GM19452 (cell line): ENCODE measurements around the gene GBGT1.

Experiments used
- ATAC-seq: cut with Tn5 transposase; IDR thresholded peaks from one replicate; pipeline ENCODE4 v1.9.1; 2021; ENCODE audit not compliant: unreplicated experiment

GBGT1 gene

GRCh38 chr9:133165452-133165730, 1.7 kb upstream of the GBGT1 start:
- no peak for ATAC-seq

- no peak for ATAC-seq
These were observed 477 bp upstream of the GBGT1 start for GRCh38 chr9:133164191-133164590.

- no peak for ATAC-seq
These were observed 732 bp downstream of the GBGT1 start for GRCh38 chr9:133162861-133163503.

- ATAC-seq = no peak
These were observed 2.2 kb downstream of the GBGT1 start for GRCh38 chr9:133161547-133161950.

- no peak for ATAC-seq
These were observed 2.8 kb downstream of the GBGT1 start for GRCh38 chr9:133160742-133161546.

GRCh38 chr9:133158695-133159094, 5.0 kb downstream of the GBGT1 start:
- ATAC-seq = no peak

GRCh38 chr9:133155156-133155555, 8.6 kb downstream of the GBGT1 start:
- no peak for ATAC-seq

- no peak for ATAC-seq
These were observed 9.4 kb downstream of the GBGT1 start for GRCh38 chr9:133154097-133154989.

GRCh38 chr9:133153227-133154096, 10.3 kb downstream of the GBGT1 start:
- no peak for ATAC-seq

GRCh38 chr9:133151601-133152525, 11.9 kb downstream of the GBGT1 start:
- no peak for ATAC-seq

GRCh38 chr9:133151041-133151440, 12.7 kb downstream of the GBGT1 start:
- ATAC-seq = no peak

- ATAC-seq = peak; percentile 61
These were observed 14.3 kb downstream of the GBGT1 start for GRCh38 chr9:133149130-133150015.

- peak; percentile 25 for ATAC-seq
These were observed 15.2 kb downstream of the GBGT1 start for GRCh38 chr9:133148199-133149129.

- no peak for ATAC-seq
These were observed 16.1 kb downstream of the GBGT1 start for GRCh38 chr9:133147412-133148198.

- ATAC-seq = no peak
These were observed 16.8 kb downstream of the GBGT1 start for GRCh38 chr9:133146746-133147411.
